ENCODE measurements around the gene ZNF518A.

GRCh38 chr10:96188916-96189315 is 58.8 kb downstream of the ZNF518A start:
- TF ChIP-seq EZH2 (IDR thresholded peaks at IDR 0.05; ENCODE audit: insufficient read depth, poor library complexity, severe bottlenecking) (no peak), EZH2phosphoT487 (IDR thresholded peaks at IDR 0.05; ENCODE audit: insufficient read depth, low read depth) (no peak)

All from GM23248 (cell line).